Epithelial cell of prostate (primary cell): ENCODE results near the gene ABTB2.

ENCODE experiments used
- DNase-seq: peaks from one replicate; pipeline ENCODE4 v3.0.0-alpha.2; 2011; ENCODE audit warnings: low read depth, low spot score
- H3K27ac ChIP-seq: fragments of 450-650 bp; 2 replicates; pipeline ENCODE4 v1.5.1; 2017; ENCODE audit warnings: mild to moderate bottlenecking

Gene ABTB2

GRCh38 chr11:34269694-34270245 is 88.0 kb downstream of the ABTB2 start:
- H3K27ac ChIP-seq = no peak overlapping the region
- no peak for DNase-seq

DNA sequence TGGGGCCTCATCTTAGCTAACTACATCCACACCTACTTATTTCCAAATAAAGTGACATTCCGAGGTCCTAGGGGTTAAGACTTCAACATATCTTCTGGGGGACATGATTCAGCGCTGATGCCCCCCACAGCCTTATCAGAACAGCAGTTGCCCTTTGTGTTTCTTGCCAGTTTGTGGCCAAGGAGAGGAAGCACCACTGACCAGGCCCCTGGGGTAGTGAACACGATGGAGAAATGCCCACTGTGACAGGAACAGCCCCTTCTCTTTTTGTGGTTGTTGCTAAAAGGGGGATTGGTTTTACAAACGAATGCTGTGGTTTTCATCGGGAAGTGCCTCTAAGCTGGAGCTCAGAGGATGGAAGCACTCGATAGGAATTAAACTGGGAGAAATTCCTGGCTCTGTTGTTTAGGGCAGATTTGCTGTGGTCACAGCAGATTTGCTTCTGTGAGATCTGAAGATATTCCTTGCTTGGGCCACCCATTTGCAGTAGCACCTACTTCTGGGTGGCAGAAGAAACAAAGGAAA is 88.8 kb downstream of the ABTB2 start:
- H3K27ac ChIP-seq = no peak overlapping the region
- no peak for DNase-seq

GRCh38 chr11:34267417-34267816 is 90.4 kb downstream of the ABTB2 start:
- H3K27ac ChIP-seq = no peak overlapping the region
- no peak for DNase-seq

- no peak overlapping the region for H3K27ac ChIP-seq
- DNase-seq = no peak
These were observed 90.8 kb downstream of the ABTB2 start for GRCh38 chr11:34267013-34267412.

DNA sequence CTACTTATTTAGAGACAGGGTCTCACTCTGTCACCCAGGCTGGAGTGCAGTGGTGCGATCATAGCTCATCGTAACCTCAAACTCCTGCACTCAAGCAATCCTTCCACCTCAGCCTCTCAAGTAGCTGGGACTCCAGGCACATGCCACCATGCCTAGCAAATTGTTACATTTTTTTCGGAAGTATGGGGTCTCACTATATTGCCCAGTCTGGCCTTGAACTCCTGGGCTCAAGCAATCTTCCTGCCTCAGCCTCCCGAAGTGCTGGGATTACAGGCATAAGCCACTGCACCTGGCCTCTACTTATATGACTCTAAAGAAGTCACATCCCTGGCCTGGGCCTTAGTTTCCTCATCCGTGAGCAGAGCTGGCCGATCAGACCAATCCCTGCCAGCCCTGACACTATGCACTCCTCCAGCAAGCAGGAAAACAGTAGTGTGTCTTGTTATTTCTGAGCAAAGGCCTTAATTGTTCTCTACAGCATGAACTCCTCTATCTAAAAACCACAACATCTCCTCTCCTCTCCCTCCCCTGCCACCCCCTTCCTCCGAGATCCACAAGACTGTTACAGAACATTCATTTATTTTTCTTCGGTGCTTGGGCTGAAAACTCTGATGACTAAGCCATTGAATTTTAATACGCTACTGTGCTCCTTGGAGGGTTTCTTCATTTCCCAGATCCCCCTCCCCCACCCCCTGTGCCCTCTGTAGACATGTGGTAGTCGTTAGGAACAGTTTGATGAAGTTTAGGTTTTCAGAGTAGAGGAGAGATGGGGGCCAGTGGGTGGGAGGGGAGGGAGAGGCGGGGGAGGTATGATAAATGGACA is 91.5 kb downstream of the ABTB2 start:
- DNase-seq = no peak
- H3K27ac ChIP-seq = no peak overlapping the region

DNA sequence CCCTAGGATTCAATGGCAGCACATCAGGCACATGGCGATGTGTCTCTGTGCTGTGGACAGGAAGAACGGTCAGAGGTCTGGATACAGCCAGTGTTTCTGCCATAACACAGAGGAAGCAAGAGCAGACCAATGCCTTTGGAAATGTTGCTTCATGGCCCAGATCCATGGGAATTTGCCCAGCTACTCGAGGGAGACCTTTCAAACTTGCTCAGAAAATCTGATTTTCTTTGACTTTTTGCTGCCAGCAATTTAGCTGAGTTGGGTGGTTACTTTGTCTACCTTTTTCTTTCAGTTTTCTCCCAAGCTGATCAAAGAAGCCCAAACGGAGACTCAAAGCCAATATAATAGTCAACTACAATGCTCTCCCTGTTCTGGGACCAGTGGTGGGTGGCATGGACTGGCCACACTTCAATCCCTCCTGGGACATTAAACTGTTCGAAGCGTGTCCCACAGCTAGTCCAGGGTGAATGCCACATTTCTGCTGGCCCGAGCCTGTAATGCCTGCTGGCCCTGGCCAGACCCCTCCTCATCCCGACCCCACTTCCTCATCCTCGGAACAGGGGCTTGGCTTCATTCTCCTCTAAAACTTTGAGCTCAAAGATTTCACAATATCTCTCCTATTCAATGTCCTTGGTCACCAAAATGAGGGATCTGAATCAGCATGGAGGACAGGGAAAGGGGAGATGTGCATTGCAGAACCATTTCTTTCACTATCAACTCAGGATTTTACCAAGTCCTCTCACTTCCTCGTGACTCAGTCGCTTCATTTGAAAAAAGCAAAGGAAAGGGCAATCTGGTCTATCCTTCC is 93.3 kb downstream of the ABTB2 start:
- no peak for DNase-seq
- H3K27ac ChIP-seq = no peak overlapping the region

DNA sequence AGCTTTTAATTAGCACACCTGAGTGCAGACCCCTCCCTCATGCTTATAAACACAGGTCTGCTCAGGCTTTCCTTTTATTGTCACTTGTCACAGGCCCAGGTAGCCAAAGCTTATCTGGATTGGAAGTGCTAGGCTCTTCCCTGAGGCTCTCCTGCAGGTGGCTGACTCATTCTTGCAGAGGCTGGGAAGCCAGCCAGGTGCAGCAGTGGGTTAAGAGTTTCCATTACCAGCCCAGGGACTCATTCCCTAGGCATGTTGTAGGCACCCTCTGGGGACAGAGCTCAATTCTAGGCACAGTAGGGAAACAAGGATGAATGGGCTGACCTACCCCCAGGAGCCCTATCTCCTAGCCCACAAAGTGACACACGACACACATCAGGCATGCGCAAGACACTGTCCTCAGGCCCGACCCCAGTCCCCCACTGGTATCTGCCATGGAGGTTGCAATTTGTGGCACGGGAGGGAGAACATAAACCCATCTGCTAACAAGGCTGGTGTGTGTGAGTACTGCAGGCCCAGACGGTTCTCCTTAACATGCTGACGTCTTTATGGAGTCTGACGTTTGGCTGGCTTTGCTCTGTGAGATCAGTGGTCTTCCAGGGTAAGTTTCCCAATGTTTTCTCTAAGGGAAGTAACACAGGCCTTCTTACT is 94.2 kb downstream of the ABTB2 start:
- peak; percentile 62 for DNase-seq
- H3K27ac ChIP-seq = no peak overlapping the region

DNA sequence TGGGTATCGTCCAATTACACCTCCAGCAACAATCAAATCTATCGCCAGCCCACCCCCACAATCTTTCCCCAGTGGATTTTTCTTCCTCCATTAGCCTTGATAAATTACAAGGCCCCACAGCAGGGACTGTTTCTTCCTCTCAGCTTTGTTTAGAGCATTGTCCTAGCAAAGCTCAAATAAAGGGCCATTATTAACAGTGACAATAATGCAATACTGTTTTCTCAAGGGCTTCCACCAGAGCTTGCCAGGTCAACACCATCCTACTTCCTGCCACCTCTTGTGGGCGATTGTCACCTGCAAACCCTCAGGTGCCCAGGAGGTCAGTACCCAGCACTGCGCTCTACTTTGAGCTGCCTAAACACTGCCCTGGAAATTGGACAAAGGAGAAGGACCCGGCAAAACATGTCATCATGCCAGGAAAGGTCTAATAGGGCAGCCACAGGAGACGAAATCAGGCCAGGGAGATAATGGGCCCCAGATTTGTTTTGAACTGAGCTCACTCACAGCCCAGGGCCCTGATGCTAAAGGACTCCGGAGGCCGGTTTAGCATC is 95.2 kb downstream of the ABTB2 start:
- DNase-seq = no peak

DNA sequence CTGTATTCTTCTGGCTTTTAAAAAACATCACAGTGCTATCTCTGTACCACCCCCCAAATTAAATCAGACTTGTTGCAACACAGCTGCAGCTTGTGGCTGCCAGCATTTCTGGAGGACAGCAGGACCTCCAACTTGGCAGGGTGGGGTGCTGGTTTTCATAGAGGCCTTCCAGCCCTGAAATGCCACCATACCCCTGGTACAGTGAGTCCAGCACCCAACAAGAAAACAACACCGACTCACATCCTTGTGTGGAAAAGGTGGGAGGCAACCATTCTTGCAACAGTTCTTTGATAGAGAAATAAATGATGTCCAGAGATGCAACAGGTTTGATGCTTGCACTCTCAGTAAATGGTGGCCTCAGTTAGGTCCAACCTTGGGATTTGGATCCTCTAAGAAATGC is 96.0 kb downstream of the ABTB2 start:
- H3K27ac ChIP-seq = no peak overlapping the region
- no peak for DNase-seq

More for the DNA sequence above, 95.2 kb downstream of the ABTB2 start:
- no peak overlapping the region for H3K27ac ChIP-seq

GRCh38 chr11:34261095-34261494 is 96.7 kb downstream of the ABTB2 start:
- DNase-seq = no peak
- H3K27ac ChIP-seq = no peak overlapping the region

DNA sequence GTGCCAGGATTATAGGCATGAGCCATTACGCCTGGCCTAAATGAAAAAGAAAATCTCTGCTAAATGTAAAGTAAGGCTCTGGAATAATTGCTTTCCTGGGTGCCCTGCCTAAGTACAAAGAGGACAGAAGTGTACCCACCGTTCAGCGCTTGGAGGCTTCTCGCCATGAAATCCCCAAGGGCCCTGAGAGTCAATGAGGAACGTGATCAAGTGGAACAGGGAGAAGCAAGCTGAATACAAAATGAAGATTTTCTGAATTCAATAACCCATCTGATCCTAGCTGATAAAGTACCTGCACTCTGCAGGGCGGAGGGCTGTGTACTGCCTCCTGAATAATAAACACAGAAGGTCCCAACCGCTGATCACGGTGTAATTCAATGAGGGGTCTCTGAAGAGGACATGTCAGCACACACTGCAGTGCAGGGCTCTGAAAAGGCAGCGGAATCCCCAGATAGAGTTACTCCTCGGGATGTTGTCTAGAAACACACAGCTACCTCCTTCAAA is 97.7 kb downstream of the ABTB2 start:
- no peak for DNase-seq
- H3K27ac ChIP-seq = no peak overlapping the region

DNA sequence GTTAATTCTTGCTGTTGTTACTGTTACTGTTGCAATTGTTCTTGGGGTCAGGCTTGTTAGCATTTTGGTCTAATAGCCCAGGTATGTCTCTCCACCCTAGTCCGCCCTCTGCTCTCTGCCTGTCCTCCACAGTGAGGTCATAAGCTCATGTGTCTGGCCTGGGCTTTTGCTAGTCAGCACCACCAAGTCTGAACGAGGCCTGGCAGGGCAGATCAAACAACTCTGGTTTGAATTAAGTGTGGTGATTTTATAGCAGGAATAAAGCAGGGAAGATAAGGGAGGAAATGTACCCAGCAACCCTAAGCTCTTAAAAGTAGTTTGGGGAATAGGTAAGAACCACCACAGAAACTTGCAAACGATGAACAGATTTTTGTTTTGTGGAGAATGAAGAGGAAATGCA is 98.7 kb downstream of the ABTB2 start:
- DNase-seq = no peak
- no peak overlapping the region for H3K27ac ChIP-seq

DNA sequence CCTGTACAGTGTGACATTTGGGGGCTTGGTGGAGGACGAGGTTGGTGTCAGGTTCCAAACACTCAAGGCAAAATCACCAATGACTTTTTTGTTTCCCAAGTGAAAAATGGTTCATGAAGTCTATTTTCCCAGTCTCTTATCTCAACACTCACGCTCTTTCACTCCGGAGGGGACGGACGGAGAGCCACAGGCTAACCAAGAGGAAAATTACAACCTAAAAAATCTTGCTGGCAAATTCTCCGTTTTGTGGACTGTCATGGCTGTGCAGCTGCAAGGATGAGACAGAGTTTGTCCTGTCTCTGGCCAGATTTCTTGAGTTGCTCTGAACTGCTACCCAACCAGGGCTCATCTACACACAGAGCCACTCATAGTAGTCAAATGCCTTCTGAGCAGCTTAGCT is 101.2 kb downstream of the ABTB2 start:
- DNase-seq = no peak
- no peak overlapping the region for H3K27ac ChIP-seq

GRCh38 chr11:34256150-34256549 is 101.7 kb downstream of the ABTB2 start:
- DNase-seq = no peak
- H3K27ac ChIP-seq = no peak overlapping the region

GRCh38 chr11:34255101-34255500 is 102.7 kb downstream of the ABTB2 start:
- DNase-seq = no peak
- H3K27ac ChIP-seq = no peak overlapping the region

DNA sequence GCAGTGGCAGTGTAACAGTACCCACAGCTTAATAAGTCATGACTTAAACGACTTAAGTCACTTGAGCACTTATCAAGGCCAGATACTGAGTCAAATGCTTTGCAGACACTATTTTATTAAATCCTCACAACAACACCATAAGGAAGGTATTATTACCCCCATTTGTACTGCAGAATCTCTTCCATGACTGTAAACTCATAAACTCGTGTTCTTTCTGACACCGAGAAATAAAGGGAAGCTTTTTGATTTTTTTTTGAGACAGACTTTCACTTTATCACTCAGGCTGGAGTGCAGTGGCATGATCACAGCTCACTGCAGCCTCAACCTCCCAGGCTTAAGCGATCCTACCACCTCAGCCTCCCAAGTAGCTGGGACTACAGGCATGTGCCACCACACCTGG is 103.8 kb downstream of the ABTB2 start:
- H3K27ac ChIP-seq = no peak overlapping the region
- no peak for DNase-seq

- DNase-seq = no peak
- H3K27ac ChIP-seq = no peak overlapping the region
These were observed 105.2 kb downstream of the ABTB2 start for GRCh38 chr11:34252651-34253050.

GRCh38 chr11:34252015-34252414 is 105.8 kb downstream of the ABTB2 start:
- H3K27ac ChIP-seq = peak overlapping the region; percentile 35
- no peak for DNase-seq

GRCh38 chr11:34251589-34251980 is 106.2 kb downstream of the ABTB2 start:
- peak overlapping the region; percentile 35 for H3K27ac ChIP-seq
- no peak for DNase-seq
